H1 (cell line): Measurements from ENCODE around the gene PRSS12. TPM values are rescaled to one million over a fixed set of nuclear protein-coding genes. Genes with fewer than 3 reads are reported as not detected.

Source experiments
- CTCF ChIA-PET: fragments of 300-600 bp; sonication (Branson Sonifier 250); formaldehyde crosslinking; loops from one replicate; lab custom pipeline; 2021; ENCODE audit not compliant: partially characterized antibody; lab: Charles Lee
- POLR2A ChIA-PET: fragments of 300-600 bp; sonication (Branson Sonifier 250); formaldehyde crosslinking; loops from one replicate; lab custom pipeline; 2021; ENCODE audit warnings: inconsistent platforms; ENCODE audit not compliant: partially characterized antibody; lab: Charles Lee
- DNase-seq, 2 experiments: peaks; one replicate each; pipeline versions ENCODE4 v3.0.0 to v3.0.0-alpha.2; 2010 to 2022; ENCODE audit warnings: low spot score in 2 of 2, low read depth in 1 of 2, mixed read lengths in 1 of 2
- FAIRE-seq: peaks from 2 replicates; lab custom pipeline; 2011; peaks lifted over from hg19 to GRCh38; lab: Jason Lieb, UNC
- H2AFZ ChIP-seq: 2 replicates; pipeline ENCODE4 v1.8.1; 2012; ENCODE audit warnings: low read length, inconsistent platforms
- H2AK5ac ChIP-seq: 2 replicates; pipeline ENCODE4 v1.6.1; 2013; ENCODE audit warnings: low read depth, low read length
- H2BK120ac ChIP-seq: replicated peaks from 2 replicates; pipeline ENCODE3; 2013; ENCODE audit warnings: low read depth, low read length, inconsistent platforms
- H2BK12ac ChIP-seq: 2 replicates; pipeline ENCODE4 v1.6.1; 2013; ENCODE audit warnings: low read depth, low read length
- H2BK15ac ChIP-seq: 2 replicates; pipeline ENCODE4 v1.6.1; 2013; ENCODE audit warnings: low read length
- H2BK20ac ChIP-seq: 2 replicates; pipeline ENCODE4 v1.6.1; 2013; ENCODE audit warnings: low read length
- H2BK5ac ChIP-seq: 2 replicates; pipeline ENCODE4 v1.6.1; 2013; ENCODE audit warnings: low read depth, low read length
- H3K14ac ChIP-seq: 2 replicates; pipeline ENCODE4 v1.6.1; 2013; ENCODE audit warnings: inconsistent platforms; ENCODE audit not compliant: insufficient read length
- H3K18ac ChIP-seq: 2 replicates; pipeline ENCODE4 v1.6.1; 2013; ENCODE audit warnings: low read length; ENCODE audit errors: extremely low read depth
- H3K23ac ChIP-seq: 2 replicates; pipeline ENCODE4 v1.6.1; 2013; ENCODE audit warnings: inconsistent platforms; ENCODE audit not compliant: insufficient read length
- H3K23me2 ChIP-seq: 2 replicates; pipeline ENCODE4 v1.6.1; 2013; ENCODE audit warnings: low read depth, low read length
- H3K27ac ChIP-seq: 2 replicates; pipeline ENCODE4 v1.6.1; 2011; ENCODE audit warnings: low read depth, low read length, inconsistent platforms
- H3K27me3 ChIP-seq, 4 experiments: replicated peaks in 1 of 4; 1 replicate in 1 of 4; 2 replicates in 3 of 4; pipeline versions ENCODE4 v1.6.1 to v1.8.1; 2011 to 2013; ENCODE audit warnings: low read length in 3 of 4, mild to moderate bottlenecking in 3 of 4, inconsistent platforms in 2 of 4, mixed read lengths in 2 of 4, moderate library complexity in 1 of 4; ENCODE audit not compliant: control insufficient read depth in 3 of 4, insufficient read depth in 3 of 4; ENCODE audit errors: extremely low read depth in 1 of 4
- H3K36me3 ChIP-seq, 4 experiments: 2 replicates each; pipeline versions ENCODE4 v1.6.1 to v1.8.1; 2011 to 2013; ENCODE audit warnings: mild to moderate bottlenecking in 4 of 4, low read length in 3 of 4, moderate library complexity in 2 of 4, control low read depth in 1 of 4, inconsistent platforms in 1 of 4; ENCODE audit not compliant: insufficient read depth in 4 of 4, control insufficient read depth in 2 of 4
- H3K4ac ChIP-seq: replicated peaks from 2 replicates; pipeline ENCODE3; 2013; ENCODE audit warnings: low read length, low read depth, mixed read lengths, inconsistent platforms; ENCODE audit not compliant: insufficient read length
- H3K4me1 ChIP-seq, 4 experiments: replicated peaks in 1 of 4; 1 replicate in 1 of 4; 2 replicates in 3 of 4; pipeline versions ENCODE4 v1.6.1 to v1.8.1; 2011 to 2013; ENCODE audit warnings: low read length in 3 of 4, inconsistent platforms in 2 of 4, mixed read lengths in 1 of 4; ENCODE audit not compliant: insufficient read depth in 4 of 4, control insufficient read depth in 3 of 4
- H3K4me2 ChIP-seq, 2 experiments: 2 replicates each; pipeline versions ENCODE4 v1.6.1 to v1.8.1; 2011 to 2013; ENCODE audit warnings: low read depth in 2 of 2, low read length in 2 of 2, control low read depth in 1 of 2, inconsistent platforms in 1 of 2, mild to moderate bottlenecking in 1 of 2; ENCODE audit not compliant: insufficient read depth in 1 of 2
- H3K4me3 ChIP-seq, 4 experiments: fragments of 200-600, 300-600 bp in 1 of 4; sonication (generic), shearing (Covaris generic), sonication (Bioruptor Twin) in 1 of 4; 2 replicates each; pipeline versions ENCODE4 v1.5.1 to v1.8.1; 2011 to 2016; ENCODE audit warnings: low read length in 4 of 4, low read depth in 3 of 4, control low read depth in 2 of 4, inconsistent platforms in 2 of 4, mild to moderate bottlenecking in 2 of 4, mixed read lengths in 1 of 4, moderate library complexity in 1 of 4; ENCODE audit not compliant: insufficient read depth in 2 of 4; ENCODE audit errors: extremely low read depth in 1 of 4
- H3K56ac ChIP-seq: replicated peaks from 2 replicates; pipeline ENCODE3; 2013; ENCODE audit warnings: low read depth, mild to moderate bottlenecking, mixed read lengths, low read length, inconsistent platforms; ENCODE audit not compliant: insufficient read length
- H3K79me1 ChIP-seq: 2 replicates; pipeline ENCODE4 v1.6.1; 2013; ENCODE audit warnings: low read depth, low read length, control low read depth
- H3K79me2 ChIP-seq, 2 experiments: 2 replicates each; pipeline versions ENCODE4 v1.6.1 to v1.8.1; 2012 to 2013; ENCODE audit warnings: low read length in 2 of 2, mild to moderate bottlenecking in 2 of 2, inconsistent platforms in 1 of 2; ENCODE audit not compliant: insufficient read depth in 2 of 2, control insufficient read depth in 1 of 2
- H3K9ac ChIP-seq, 4 experiments: replicated peaks in 1 of 4; 1 replicate in 1 of 4; 2 replicates in 3 of 4; pipeline versions ENCODE4 v1.6.1 to v1.8.1; 2011 to 2013; ENCODE audit warnings: low read depth in 3 of 4, low read length in 3 of 4, control low read depth in 2 of 4, mild to moderate bottlenecking in 2 of 4, moderate library complexity in 2 of 4, inconsistent platforms in 1 of 4; ENCODE audit errors: extremely low read depth in 1 of 4
- H3K9me3 ChIP-seq, 2 experiments: 2 replicates each; pipeline versions ENCODE4 v1.6.1 to v1.8.1; 2012 to 2013; ENCODE audit warnings: mild to moderate bottlenecking in 2 of 2, moderate library complexity in 2 of 2, control low read depth in 1 of 2, inconsistent platforms in 1 of 2, low read depth in 1 of 2, low read length in 1 of 2, mixed read lengths in 1 of 2; ENCODE audit not compliant: insufficient read depth in 2 of 2
- H4K20me1 ChIP-seq, 2 experiments: replicated peaks in 1 of 2; 2 replicates each; pipeline versions ENCODE3 to v1.8.1; 2011 to 2013; ENCODE audit warnings: inconsistent platforms in 2 of 2, low read length in 2 of 2, mild to moderate bottlenecking in 1 of 2; ENCODE audit not compliant: insufficient read depth in 2 of 2, control insufficient read depth in 1 of 2
- H4K5ac ChIP-seq: 2 replicates; pipeline ENCODE4 v1.6.1; 2013; ENCODE audit warnings: low read length, low read depth, mixed read lengths, inconsistent platforms; ENCODE audit not compliant: insufficient read length
- H4K8ac ChIP-seq: 2 replicates; pipeline ENCODE4 v1.8.0; 2013; ENCODE audit warnings: mild to moderate bottlenecking, moderate library complexity, low read length, inconsistent platforms; ENCODE audit not compliant: insufficient read depth; ENCODE audit errors: extremely low read depth
- H4K91ac ChIP-seq: replicated peaks from 2 replicates; pipeline ENCODE3; 2013; ENCODE audit warnings: low read length, mixed read lengths, inconsistent platforms; ENCODE audit not compliant: insufficient read length
- ASH2L ChIP-seq: fragments of 200-600, 300-600 bp; sonication (generic); IDR thresholded peaks from one replicate; pipeline ENCODE4 v1.7.1; 2017; ENCODE audit warnings: low read length
- BACH1 ChIP-seq: IDR thresholded peaks from 2 replicates; pipeline ENCODE4 v1.6.1; 2012; ENCODE audit warnings: low read length, improper control_type of control experiment
- CBX5 ChIP-seq: fragments of 300-800, 300-1000 bp; sonication (generic); IDR thresholded peaks from 2 replicates; pipeline ENCODE4 v1.7.1; 2016; ENCODE audit warnings: antibody characterized with exemption, low read length, low read depth
- FOSL1 ChIP-seq: IDR thresholded peaks from 2 replicates; pipeline ENCODE4 v1.6.1; 2011; ENCODE audit warnings: mild to moderate bottlenecking, low read depth, low read length, moderate library complexity; ENCODE audit not compliant: insufficient read depth
- GABPA ChIP-seq: IDR thresholded peaks from 2 replicates; pipeline ENCODE4 v1.6.1; 2011; ENCODE audit warnings: mild to moderate bottlenecking, low read length, moderate library complexity, borderline replicate concordance; ENCODE audit not compliant: insufficient read depth
- KDM1A ChIP-seq: fragments of 200-600, 300-600 bp; sonication (generic); IDR thresholded peaks from 2 replicates; pipeline ENCODE4 v1.7.1; 2016; ENCODE audit warnings: mild to moderate bottlenecking, low read length, borderline replicate concordance
- MAX ChIP-seq: IDR thresholded peaks from 2 replicates; pipeline ENCODE4 v1.6.1; 2012; ENCODE audit warnings: inconsistent platforms
- RFX5 ChIP-seq: IDR thresholded peaks from 2 replicates; pipeline ENCODE4 v1.6.1; 2011; ENCODE audit warnings: low read depth, low read length, improper control_type of control experiment, borderline replicate concordance
- RXRA ChIP-seq: IDR thresholded peaks from 2 replicates; pipeline ENCODE4 v1.6.1; 2011; ENCODE audit warnings: low read depth, mild to moderate bottlenecking, low read length, moderate library complexity; ENCODE audit not compliant: insufficient read depth
- SRF ChIP-seq: IDR thresholded peaks from 2 replicates; pipeline ENCODE4 v1.6.1; 2011; ENCODE audit warnings: mild to moderate bottlenecking, low read depth, low read length, moderate library complexity
- TCF12 ChIP-seq: IDR thresholded peaks from 2 replicates; pipeline ENCODE4 v1.6.1; 2011; ENCODE audit warnings: low read depth, mild to moderate bottlenecking, low read length
- USF2 ChIP-seq: IDR thresholded peaks from 2 replicates; pipeline ENCODE4 v1.6.1; 2011; ENCODE audit warnings: low read length, improper control_type of control experiment
- WGBS, 2 experiments: shearing (Covaris generic) in 1 of 2; methylation state at CpG; one replicate each; pipeline versions ENCODE4 v1.1.6 to v1.1.7; 2013 to 2015; ENCODE audit warnings: low lambda C conversion rate in 2 of 2, mixed read lengths in 2 of 2, inconsistent platforms in 1 of 2, low coverage in 1 of 2, missing lambda C conversion rate in 1 of 2; ENCODE audit not compliant: insufficient replicate concordance in 2 of 2, insufficient coverage in 1 of 2, insufficient read length in 1 of 2; ENCODE audit errors: extremely low coverage in 1 of 2, missing lambda C conversion rate in 1 of 2; 5-methylcytosine and 5-hydroxymethylcytosine counted together
- polyA plus RNA-seq, 7 experiments: library from polyadenylated mRNA; depleted of rRNA in 3 of 7; stranded (reverse) in 5 of 7; unstranded in 2 of 7; fragments of >200 nt in 5 of 7; fragments of 200-250 nt in 2 of 7; gene quantifications; 1 replicate in 5 of 7; 2 replicates in 1 of 7; 4 replicates in 1 of 7; pipeline versions ENCODE4 v1.2.1 to v1.2.3, GENCODE V29; 2011 to 2013; ENCODE audit warnings: missing spikeins in 2 of 7, mixed read lengths in 2 of 7
- total RNA-seq: library from RNA; stranded (reverse); fragmentation: NEBNext Ultra II Directional; extraction: Animal tissue kit (Norgen Biotek cat#: 25700); gene quantifications from 2 replicates; pipeline ENCODE4 v1.2.1, GENCODE V29; 2021

Gene PRSS12
- total and polyA plus RNA-seq, 2 of the 8 experiments (the other 6 are each of a cell fraction or from before 2014, with no cell fraction given) = 2.6 to 9.3 TPM

GRCh38 chr4:118343501-118343900, 9.3 kb downstream of the PRSS12 start:
- no peak overlapping the region for H4K5ac ChIP-seq
- H2BK12ac ChIP-seq = no peak overlapping the region
- H3K56ac ChIP-seq = no peak overlapping the region
- H3K79me2 ChIP-seq = no peaks in the 10 kb centered on the region
- H3K4me3 ChIP-seq = no peak overlapping the region
- no peaks in the 10 kb centered on the region for H3K9me3 ChIP-seq
- peaks cover 0 to 6% (median 5%) of the 10 kb centered on the region in 4 experiments; a peak in 2 of 7 replicates for H3K4me1 ChIP-seq
- H2BK5ac ChIP-seq = no peak overlapping the region
- DNase-seq = no peak
- H3K23ac ChIP-seq = no peak overlapping the region
- no peak overlapping the region for H3K27ac ChIP-seq
- H4K8ac ChIP-seq = no peak overlapping the region
- POLR2A ChIA-PET = interaction anchor here (0.9 kb wide), 1 partner anchor 10 kb away, joined by 8 read pairs; the partner anchor contains the start of gene PRSS12
- H3K4ac ChIP-seq = no peak overlapping the region
- H3K23me2 ChIP-seq = no peaks in the 10 kb centered on the region
- H3K14ac ChIP-seq = no peak overlapping the region
- no peak overlapping the region for H2AK5ac ChIP-seq
- no peak for FAIRE-seq
- H2BK20ac ChIP-seq = no peak overlapping the region
- H4K20me1 ChIP-seq = no peaks in the 10 kb centered on the region
- no peak overlapping the region for H3K18ac ChIP-seq
- WGBS, 2 experiments = 89% methylated on average over 3 of the region's 3 CpGs; no CpG with 5 or more reads in 1 of the 2 experiments
- no peaks in the 10 kb centered on the region for H3K27me3 ChIP-seq
- CTCF ChIA-PET = interaction anchor here (0.6 to 8.4 kb wide), 3 partner anchors 10 to 59 kb away, joined by 3 to 62 read pairs (median 3); partner anchors contain the start of gene PRSS12
- H2AFZ ChIP-seq = no peak overlapping the region
- no peak overlapping the region for H4K91ac ChIP-seq
- H2BK120ac ChIP-seq = no peak overlapping the region
- H2BK15ac ChIP-seq = no peak overlapping the region
- no peak overlapping the region for H3K9ac ChIP-seq
- no peak for TF ChIP-seq MAX
- no peak for TF ChIP-seq ASH2L
- TF ChIP-seq BACH1 = no peak
- TF ChIP-seq FOSL1 = no peak
- TF ChIP-seq USF2 = no peak
- TF ChIP-seq RXRA = no peak
- TF ChIP-seq SRF = no peak
- TF ChIP-seq RFX5 = no peak
- no peak for TF ChIP-seq GABPA
- no peak for TF ChIP-seq CBX5
- TF ChIP-seq TCF12 = no peak
- no peak for TF ChIP-seq KDM1A
- H3K36me3 ChIP-seq = no peaks in the 10 kb centered on the region
- H3K79me1 ChIP-seq = no peaks in the 10 kb centered on the region
- no peak overlapping the region for H3K4me2 ChIP-seq
